Coronary artery (tissue), 2 donors: Measurements from ENCODE around the gene DUS1L.

Experiments
- DNase-seq: peaks from one replicate; pipeline ENCODE4 v3.0.0-alpha.2; 2017; ENCODE audit warnings: low spot score
- H3K27ac ChIP-seq, 2 donors: fragments of 200-600 bp; sonication (generic); one replicate each; pipeline ENCODE4 v1.5.1; 2016 to 2019
- H3K4me3 ChIP-seq: fragments of 200-600 bp; sonication (generic); 2 replicates; pipeline ENCODE4 v1.5.1; 2016; ENCODE audit warnings: mild to moderate bottlenecking, moderate library complexity
- CTCF ChIP-seq: fragments of 200-600 bp; sonication (generic); IDR thresholded peaks from one replicate; pipeline ENCODE4 v1.5.1; 2019; ENCODE audit warnings: antibody characterized with exemption

The DUS1L gene

DNA sequence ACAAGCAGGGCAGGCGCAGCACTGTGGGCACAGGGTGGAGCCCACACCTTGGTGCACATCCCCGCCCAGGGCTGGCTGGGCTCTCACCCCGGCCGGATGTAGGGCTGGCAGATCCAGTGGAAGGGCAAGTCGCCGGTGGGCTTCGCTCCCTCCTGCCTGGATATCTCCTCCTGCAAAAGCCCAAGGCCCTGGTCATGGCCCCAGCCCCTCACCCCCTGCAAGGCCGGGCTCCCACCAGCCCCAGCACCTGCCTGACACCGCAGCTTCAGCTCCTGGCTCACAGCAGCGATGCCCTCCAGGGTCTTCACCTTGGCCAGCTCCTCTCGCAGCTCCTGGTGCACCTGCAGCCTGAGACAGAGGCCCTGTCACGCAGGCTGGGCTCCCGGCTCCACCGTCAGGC is 5.0 kb downstream of the DUS1L start:
- H3K4me3 ChIP-seq: no peak overlapping the region
- H3K27ac ChIP-seq: no peak overlapping the region
- TF ChIP-seq CTCF: no peak
- DNase-seq: no peak

- no peak for TF ChIP-seq CTCF
- H3K27ac ChIP-seq: no peak overlapping the region
- H3K4me3 ChIP-seq: no peak overlapping the region
- no peak for DNase-seq
Observed at GRCh38 chr17:82060001-82060380, 5.6 kb downstream of the DUS1L start.

- Histone ChIP-seq H3K4me3 (no peak overlapping the region), H3K27ac (no peak overlapping the region)
- no peak for DNase-seq
- TF ChIP-seq CTCF: no peak
Observed at GRCh38 chr17:82059272-82060000, 6.2 kb downstream of the DUS1L start.

GRCh38 chr17:82058855-82059249 is 6.8 kb downstream of the DUS1L start:
- no peak overlapping the region for H3K4me3 ChIP-seq
- TF ChIP-seq CTCF: no peak
- DNase-seq: no peak
- H3K27ac ChIP-seq: no peak overlapping the region

DNA sequence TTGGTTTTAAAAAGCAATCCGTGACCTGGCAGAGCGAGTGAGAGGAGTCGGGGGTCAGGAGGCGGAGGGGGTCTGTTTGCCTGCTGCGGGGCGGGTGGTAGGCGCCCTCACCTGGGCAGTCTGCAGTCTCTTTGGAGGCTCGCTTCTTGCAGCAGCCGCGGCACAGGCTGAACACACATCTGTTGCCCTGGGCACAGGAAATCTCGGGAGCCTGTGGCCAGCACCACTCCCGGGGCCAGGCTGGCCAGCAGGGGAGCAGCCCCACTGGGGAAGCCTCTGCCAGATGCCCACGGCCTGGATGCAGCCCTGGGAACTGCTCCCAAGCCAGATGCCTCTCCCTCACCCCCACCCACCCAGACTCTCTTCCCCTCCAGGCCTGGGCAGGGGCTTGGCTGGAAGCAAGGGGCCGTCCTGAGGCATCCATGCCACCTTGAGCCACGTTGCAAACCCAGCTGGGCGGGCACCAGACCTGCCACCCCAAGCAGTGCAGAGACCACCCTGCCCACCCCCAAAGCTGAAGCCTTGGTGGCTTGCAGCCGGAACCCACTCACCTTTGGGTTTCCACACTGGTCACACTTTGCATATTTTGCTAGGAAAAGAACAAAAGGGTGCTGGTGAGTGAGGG is 7.3 kb downstream of the DUS1L start:
- Histone ChIP-seq H3K4me3 (no peak overlapping the region), H3K27ac (no peak overlapping the region)
- no peak for DNase-seq
- no peak for TF ChIP-seq CTCF

GRCh38 chr17:82056729-82057621 is 8.6 kb downstream of the DUS1L start:
- DNase-seq: no peak
- no peak overlapping the region for H3K27ac ChIP-seq
- no peak for TF ChIP-seq CTCF
- no peak overlapping the region for H3K4me3 ChIP-seq
